Stimulated activated CD8-positive, alpha-beta memory T cell treated with anti-CD3 and anti-CD28 coated beads, Interleukin-15, amount 100 ng/mL, for 1 hour (primary cell): ENCODE data around the gene HELT.
"Not testable (repeated sequence)": the region's sequence is repeated elsewhere in the genome, so short reads cannot be mapped to it uniquely, and the experiment has no call there.

Experiments used
- DNase-seq: peaks from one replicate; pipeline ENCODE4 v3.0.0-alpha.2; 2020; ENCODE audit warnings: low read depth

HELT gene

GRCh38 chr4:185036019-185036418 lies 17.7 kb downstream of the HELT start:
- no peak for DNase-seq

- no peak for DNase-seq
Measured at GRCh38 chr4:185036842-185037241, 18.6 kb downstream of the HELT start.

- DNase-seq = peak; percentile 27
Measured at GRCh38 chr4:185039508-185040273, 21.4 kb downstream of the HELT start.

GRCh38 chr4:185040523-185040922 lies 22.2 kb downstream of the HELT start:
- DNase-seq = no peak

GRCh38 chr4:185050286-185050685 lies 32.0 kb downstream of the HELT start:
- DNase-seq = not testable (repeated sequence)

- not testable (repeated sequence) for DNase-seq
Measured at GRCh38 chr4:185051283-185051682, 33.0 kb downstream of the HELT start.

- DNase-seq = no peak
Measured at GRCh38 chr4:185053746-185054145, 35.5 kb downstream of the HELT start.

- no peak for DNase-seq
Measured at GRCh38 chr4:185054272-185054671, 36.0 kb downstream of the HELT start.

GRCh38 chr4:185054886-185055285 lies 36.6 kb downstream of the HELT start:
- no peak for DNase-seq

GRCh38 chr4:185061610-185062009 lies 43.3 kb downstream of the HELT start:
- no peak for DNase-seq

- DNase-seq = no peak
Measured at GRCh38 chr4:185062606-185063005, 44.3 kb downstream of the HELT start.

- no peak for DNase-seq
Measured at GRCh38 chr4:185066179-185066578, 47.9 kb downstream of the HELT start.

GRCh38 chr4:185068837-185069236 lies 50.5 kb downstream of the HELT start:
- DNase-seq = no peak
